Astrocyte (in vitro differentiated cells and primary cell): ENCODE data around the gene VDR. TPM values are rescaled to one million over a fixed set of nuclear protein-coding genes. Genes with fewer than 3 reads are reported as not detected.

Experiments
- DNase-seq: peaks from one replicate; pipeline ENCODE4 v3.0.0-alpha.2; 2010; ENCODE audit warnings: low read depth
- FAIRE-seq: peaks from 2 replicates; lab custom pipeline; 2011; peaks lifted over from hg19 to GRCh38; lab: Jason Lieb, UNC
- H2AFZ ChIP-seq: 2 replicates; pipeline ENCODE4 v1.6.0; 2012; ENCODE audit warnings: low read depth, low read length, inconsistent platforms
- H3K27ac ChIP-seq: 2 replicates; pipeline ENCODE4 v1.5.1; 2011; ENCODE audit warnings: low read depth, low read length, inconsistent platforms
- H3K27me3 ChIP-seq: 2 replicates; pipeline ENCODE4 v1.6.0; 2011; ENCODE audit warnings: low read length, inconsistent platforms; ENCODE audit not compliant: insufficient read depth
- H3K36me3 ChIP-seq: 2 replicates; pipeline ENCODE4 v1.5.1; 2011; ENCODE audit warnings: low read length, inconsistent platforms; ENCODE audit not compliant: insufficient read depth
- H3K4me1 ChIP-seq: 2 replicates; pipeline ENCODE4 v1.5.1; 2011; ENCODE audit warnings: low read length, inconsistent platforms; ENCODE audit not compliant: insufficient read depth
- H3K4me2 ChIP-seq: 2 replicates; pipeline ENCODE4 v1.6.0; 2012; ENCODE audit warnings: low read length, inconsistent platforms
- H3K4me3 ChIP-seq: 2 replicates; pipeline ENCODE4 v1.5.1; 2011; ENCODE audit warnings: low read depth, mild to moderate bottlenecking, low read length, inconsistent platforms; ENCODE audit not compliant: insufficient read depth
- H3K79me2 ChIP-seq: 2 replicates; pipeline ENCODE4 v1.6.0; 2012; ENCODE audit warnings: mild to moderate bottlenecking, low read length, inconsistent platforms; ENCODE audit not compliant: insufficient read depth
- H3K9ac ChIP-seq: 2 replicates; pipeline ENCODE4 v1.6.0; 2012; ENCODE audit warnings: mild to moderate bottlenecking, low read length, inconsistent platforms
- H3K9me3 ChIP-seq: 2 replicates; pipeline ENCODE4 v1.5.1; 2012; ENCODE audit warnings: low read depth, mild to moderate bottlenecking, low read length, inconsistent platforms; ENCODE audit not compliant: insufficient read depth
- H4K20me1 ChIP-seq: 2 replicates; pipeline ENCODE4 v1.6.0; 2012; ENCODE audit warnings: low read length, inconsistent platforms; ENCODE audit not compliant: insufficient read depth
- H3K27ac Mint-ChIP-seq: one replicate; pipeline ENCODE4 v1.8.0; 2021; ENCODE audit warnings: mild to moderate bottlenecking, mixed read lengths; ENCODE audit not compliant: unreplicated experiment
- H3K27me3 Mint-ChIP-seq: one replicate; pipeline ENCODE4 v1.8.0; 2021; ENCODE audit warnings: low read depth, mixed read lengths; ENCODE audit not compliant: unreplicated experiment
- H3K36me3 Mint-ChIP-seq: one replicate; pipeline ENCODE4 v1.8.0; 2021; ENCODE audit warnings: low read depth, mixed read lengths; ENCODE audit not compliant: unreplicated experiment
- H3K4me1 Mint-ChIP-seq: one replicate; pipeline ENCODE4 v1.8.0; 2021; ENCODE audit warnings: low read depth, mixed read lengths; ENCODE audit not compliant: unreplicated experiment
- H3K4me3 Mint-ChIP-seq: one replicate; pipeline ENCODE4 v1.8.0; 2021; ENCODE audit warnings: mild to moderate bottlenecking, moderate library complexity, mixed read lengths; ENCODE audit not compliant: unreplicated experiment
- H3K9me3 Mint-ChIP-seq: one replicate; pipeline ENCODE4 v1.8.0; 2021; ENCODE audit warnings: mild to moderate bottlenecking, mixed read lengths; ENCODE audit not compliant: unreplicated experiment
- CTCF ChIP-seq: IDR thresholded peaks from 2 replicates; pipeline ENCODE4 v1.5.1; 2011; ENCODE audit warnings: low read depth, mild to moderate bottlenecking, inconsistent platforms, low read length, moderate library complexity; ENCODE audit not compliant: insufficient read depth
- EZH2 ChIP-seq: IDR thresholded peaks from 2 replicates; pipeline ENCODE4 v1.6.1; 2012; ENCODE audit warnings: mild to moderate bottlenecking, low read length, inconsistent platforms; ENCODE audit not compliant: insufficient read depth
- total RNA-seq: library from RNA; stranded (reverse); gene quantifications from 2 replicates; pipeline ENCODE4 v1.2.1, GENCODE V29; 2021

VDR gene
- total RNA-seq, 1 donor from 2014 or later: 6.6 TPM

DNA sequence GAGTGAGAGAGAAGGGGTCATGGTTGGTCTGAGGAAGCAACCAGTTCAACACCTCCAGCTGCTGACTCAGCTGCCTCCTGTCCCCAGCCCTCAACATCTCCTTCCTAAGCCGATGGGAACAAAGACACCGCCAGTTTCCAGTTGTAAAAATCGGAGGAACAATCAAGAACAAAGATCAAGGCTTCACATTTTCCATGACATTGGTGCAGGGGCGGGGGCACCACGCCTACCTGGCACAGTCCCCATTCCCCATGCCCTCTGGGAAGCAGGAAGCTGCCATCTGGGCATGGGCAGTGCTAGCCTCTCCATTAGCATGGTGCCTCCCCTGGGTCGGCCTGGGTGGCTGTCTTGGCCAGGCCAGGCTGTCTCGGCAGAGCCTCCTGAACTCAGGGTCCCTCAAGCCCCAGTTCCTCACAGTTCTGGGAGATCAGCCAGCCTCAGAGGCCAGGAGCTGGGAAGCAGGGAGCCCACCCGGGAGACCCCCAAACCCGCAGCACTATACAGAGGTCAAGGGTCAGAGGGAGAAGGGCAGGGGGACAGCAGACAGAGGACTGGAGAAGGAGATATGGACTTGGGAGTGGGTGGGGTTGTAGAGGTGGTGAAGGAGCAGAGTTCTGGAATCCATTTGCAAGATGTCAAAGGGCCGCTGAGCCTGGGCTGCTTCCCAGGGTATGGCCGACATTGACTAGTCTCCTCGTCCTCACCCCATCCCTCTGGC, 39.0 kb upstream of the VDR start:
- peaks cover 15% of the 10 kb centered on the region for H3K4me1 Mint-ChIP-seq
- H3K36me3 Mint-ChIP-seq: no peaks in the 10 kb centered on the region
- Histone ChIP-seq H3K4me2 (no peak overlapping the region), H4K20me1 (no peaks in the 10 kb centered on the region), H3K36me3 (no peaks in the 10 kb centered on the region), H3K27me3 (no peaks in the 10 kb centered on the region), H3K27ac (no peak overlapping the region), H2AFZ (no peak overlapping the region), H3K79me2 (no peaks in the 10 kb centered on the region), H3K4me1 (no peaks in the 10 kb centered on the region), H3K4me3 (no peak overlapping the region), H3K9me3 (no peaks in the 10 kb centered on the region), H3K9ac (no peak overlapping the region)
- FAIRE-seq (no peak), DNase-seq (no peak)
- H3K4me3 Mint-ChIP-seq: no peak overlapping the region
- H3K9me3 Mint-ChIP-seq: peaks cover 3% of the 10 kb centered on the region
- TF ChIP-seq EZH2 (no peak), CTCF (no peak)
- H3K27me3 Mint-ChIP-seq: peaks cover 40% of the 10 kb centered on the region
- H3K27ac Mint-ChIP-seq: no peak overlapping the region

- H3K27ac ChIP-seq: no peak overlapping the region
- H3K4me3 Mint-ChIP-seq: no peak overlapping the region
- no peaks in the 10 kb centered on the region for H3K36me3 Mint-ChIP-seq
- no peak overlapping the region for H3K9ac ChIP-seq
- H3K9me3 ChIP-seq: no peaks in the 10 kb centered on the region
- no peak overlapping the region for H3K4me2 ChIP-seq
- H3K27me3 Mint-ChIP-seq: peaks cover 36% of the 10 kb centered on the region
- no peaks in the 10 kb centered on the region for H3K36me3 ChIP-seq
- peaks cover 24% of the 10 kb centered on the region for H3K4me1 Mint-ChIP-seq
- no peak overlapping the region for H2AFZ ChIP-seq
- H3K4me3 ChIP-seq: no peak overlapping the region
- no peaks in the 10 kb centered on the region for H3K79me2 ChIP-seq
- H3K4me1 ChIP-seq: peaks cover 3% of the 10 kb centered on the region
- FAIRE-seq: no peak
- TF ChIP-seq CTCF: no peak
- TF ChIP-seq EZH2: no peak
- DNase-seq: no peak
- H3K27me3 ChIP-seq: no peaks in the 10 kb centered on the region
- no peaks in the 10 kb centered on the region for H4K20me1 ChIP-seq
- no peak overlapping the region for H3K27ac Mint-ChIP-seq
- peaks cover 4% of the 10 kb centered on the region for H3K9me3 Mint-ChIP-seq
Observed at GRCh38 chr12:47942614-47943225, 37.9 kb upstream of the VDR start.
